ENCODE measurements around the gene TANC2. TPM values are rescaled to one million over a fixed set of nuclear protein-coding genes. Genes with fewer than 3 reads are reported as not detected.

TANC2 gene
- total and polyA plus RNA-seq, 5 donors from 2014 or later = 0.96 to 20.0 (median 1.3) TPM

DNA sequence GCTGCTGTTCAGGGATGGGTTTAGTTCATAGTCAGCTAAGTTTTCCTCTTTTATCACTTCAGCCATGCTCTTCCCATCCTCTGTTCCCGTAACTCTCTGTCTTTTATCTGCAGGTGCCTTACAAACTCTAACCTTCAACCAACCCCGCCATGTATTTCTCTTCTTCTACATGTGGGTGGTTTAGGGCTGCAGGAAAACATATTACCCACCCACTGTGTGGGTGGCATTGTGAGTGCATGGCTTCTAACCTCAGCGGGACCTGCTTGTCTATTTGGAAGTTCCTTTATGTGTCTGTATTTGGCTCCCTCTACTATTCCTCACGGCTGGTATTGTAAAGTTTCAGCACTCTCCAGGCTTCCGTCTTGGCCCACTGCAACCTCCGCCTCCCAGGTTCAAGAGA lies 39.0 kb upstream of the TANC2 start:
- Histone ChIP-seq H3K4me1 (ENCODE audit: control insufficient read depth, insufficient read depth, low read length, poor library complexity, severe bottlenecking) (no peaks in the 10 kb centered on the region), H3K27ac (ENCODE audit: insufficient read depth, low read length, poor library complexity, severe bottlenecking) (no peak overlapping the region), H3K9me3 (ENCODE audit: control insufficient read depth in 2 of 2, low read length in 2 of 2) (no peaks in the 10 kb centered on the region), H3K36me3 (ENCODE audit: control insufficient read depth, insufficient read depth, low read length) (no peaks in the 10 kb centered on the region), H3K4me3 (ENCODE audit: low read depth, low read length) (no peak overlapping the region), H3K27me3 (ENCODE audit: control insufficient read depth, insufficient read depth, low read length) (peaks cover 3% of the 10 kb centered on the region)
- no peak for ATAC-seq (ENCODE audit: low read depth in 2 of 2)
- no peak overlapping the region for H3K27ac Mint-ChIP-seq
- no peaks in the 10 kb centered on the region for H3K4me1 Mint-ChIP-seq
- H3K4me3 Mint-ChIP-seq = no peak overlapping the region
- H3K27me3 Mint-ChIP-seq = peaks cover 13% of the 10 kb centered on the region
- H3K9me3 Mint-ChIP-seq = no peaks in the 10 kb centered on the region
- no peaks in the 10 kb centered on the region for H3K36me3 Mint-ChIP-seq
- no peak for DNase-seq

GRCh38 chr17:62929320-62929719 lies 36.7 kb upstream of the TANC2 start:
- Mint-ChIP-seq H3K27me3 (peaks cover 11% of the 10 kb centered on the region), H3K27ac (no peak overlapping the region), H3K9me3 (no peaks in the 10 kb centered on the region), H3K4me1 (no peaks in the 10 kb centered on the region), H3K4me3 (no peak overlapping the region), H3K36me3 (no peaks in the 10 kb centered on the region)
- H3K36me3 ChIP-seq (ENCODE audit: control insufficient read depth, insufficient read depth, low read length) = no peaks in the 10 kb centered on the region
- no peaks in the 10 kb centered on the region for H3K4me1 ChIP-seq (ENCODE audit: control insufficient read depth, insufficient read depth, low read length, poor library complexity, severe bottlenecking)
- DNase-seq = no peak
- H3K27ac ChIP-seq (ENCODE audit: insufficient read depth, low read length, poor library complexity, severe bottlenecking) = no peak overlapping the region
- no peak overlapping the region for H3K4me3 ChIP-seq (ENCODE audit: low read depth, low read length)
- no peaks in the 10 kb centered on the region for H3K9me3 ChIP-seq (ENCODE audit: control insufficient read depth in 2 of 2, low read length in 2 of 2)
- H3K27me3 ChIP-seq (ENCODE audit: control insufficient read depth, insufficient read depth, low read length) = peaks cover 3% of the 10 kb centered on the region
- no peak for ATAC-seq (ENCODE audit: low read depth in 2 of 2)

DNA sequence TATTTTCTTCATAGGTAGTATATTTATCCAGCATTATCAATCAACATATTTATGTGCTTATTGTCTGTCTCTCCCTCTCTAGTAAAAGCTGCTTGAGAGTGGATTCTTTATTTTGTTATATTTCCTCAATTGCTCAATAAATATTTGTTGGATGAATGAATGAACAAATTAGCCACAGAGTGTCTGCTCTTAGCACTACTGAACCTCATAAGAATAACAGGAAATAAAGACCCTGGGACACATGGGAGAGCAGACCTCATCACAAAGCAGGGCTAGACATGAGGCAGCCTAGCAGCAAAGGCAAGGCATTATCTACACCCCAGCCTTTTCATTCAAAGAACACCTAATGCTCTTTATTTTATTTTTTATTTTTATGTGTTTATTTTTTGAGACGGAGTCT lies 34.9 kb upstream of the TANC2 start:
- H3K27ac ChIP-seq (ENCODE audit: insufficient read depth, low read length, poor library complexity, severe bottlenecking) = no peak overlapping the region
- no peak for DNase-seq
- H3K27me3 ChIP-seq (ENCODE audit: control insufficient read depth, insufficient read depth, low read length) = no peaks in the 10 kb centered on the region
- Mint-ChIP-seq H3K9me3 (peaks cover 0 to under 1% (median 0%) of the 10 kb centered on the region in 7 donors), H3K4me1 (no peaks in the 10 kb centered on the region), H3K27me3 (peaks cover 2% of the 10 kb centered on the region), H3K4me3 (no peak overlapping the region), H3K27ac (no peak overlapping the region), H3K36me3 (no peaks in the 10 kb centered on the region)
- H3K36me3 ChIP-seq (ENCODE audit: control insufficient read depth, insufficient read depth, low read length) = no peaks in the 10 kb centered on the region
- no peaks in the 10 kb centered on the region for H3K9me3 ChIP-seq (ENCODE audit: control insufficient read depth in 2 of 2, low read length in 2 of 2)
- no peak for ATAC-seq (ENCODE audit: low read depth in 2 of 2)
- no peak overlapping the region for H3K4me3 ChIP-seq (ENCODE audit: low read depth, low read length)
- H3K4me1 ChIP-seq (ENCODE audit: control insufficient read depth, insufficient read depth, low read length, poor library complexity, severe bottlenecking) = no peaks in the 10 kb centered on the region

DNA sequence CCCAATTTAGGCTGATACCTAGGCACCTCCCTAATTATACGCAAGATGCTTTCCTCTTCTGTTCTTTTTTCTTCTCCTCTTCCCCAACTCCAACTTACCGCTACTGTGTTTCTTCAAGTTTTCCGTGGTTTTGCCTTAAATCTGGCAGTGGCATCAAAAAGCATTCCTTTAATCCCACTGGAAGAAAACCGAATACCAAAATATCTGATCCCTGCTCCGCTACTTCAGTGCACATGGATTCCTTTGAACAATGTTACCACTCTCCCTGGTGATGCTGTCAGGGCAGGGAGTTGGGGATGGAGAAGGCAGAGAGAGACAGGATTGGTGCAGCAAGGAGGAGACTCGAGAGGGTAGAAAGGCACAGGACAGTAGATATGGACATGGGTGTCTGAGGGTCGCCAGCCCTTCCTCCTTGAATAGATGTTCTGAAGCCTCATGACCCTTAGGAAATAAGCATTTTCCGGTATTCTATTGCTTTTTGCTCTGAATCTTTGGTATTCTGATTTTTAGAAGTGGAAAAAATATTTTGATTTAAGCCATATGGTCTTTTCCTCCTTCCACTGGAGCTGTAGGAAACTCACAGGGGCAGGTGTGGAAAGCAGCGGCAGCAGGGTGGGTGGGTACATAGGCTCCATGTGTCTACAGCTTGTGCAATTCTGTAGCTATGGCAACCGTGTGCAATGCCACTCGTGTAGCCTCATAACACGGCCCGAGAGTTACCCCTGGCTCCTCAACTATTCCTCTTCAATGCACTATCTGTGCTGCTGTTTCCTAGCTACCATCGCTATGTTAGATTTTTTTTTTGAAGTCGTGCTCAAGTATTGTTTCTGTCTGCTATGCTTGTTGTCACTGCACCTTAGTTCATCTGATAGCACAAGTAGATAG lies 32.3 kb upstream of the TANC2 start:
- ATAC-seq (ENCODE audit: low read depth in 2 of 2) = no peak
- Mint-ChIP-seq H3K36me3 (no peaks in the 10 kb centered on the region), H3K9me3 (peaks cover 0 to 2% (median 0%) of the 10 kb centered on the region in 7 donors), H3K27ac (no peak overlapping the region), H3K27me3 (peaks cover 15% of the 10 kb centered on the region), H3K4me1 (no peaks in the 10 kb centered on the region), H3K4me3 (peak overlapping the region in 1 of 4 donors; percentile 21)
- Histone ChIP-seq H3K4me1 (ENCODE audit: control insufficient read depth, insufficient read depth, low read length, poor library complexity, severe bottlenecking) (no peaks in the 10 kb centered on the region), H3K36me3 (ENCODE audit: control insufficient read depth, insufficient read depth, low read length) (no peaks in the 10 kb centered on the region), H3K9me3 (ENCODE audit: control insufficient read depth in 2 of 2, low read length in 2 of 2) (no peaks in the 10 kb centered on the region), H3K27ac (ENCODE audit: insufficient read depth, low read length, poor library complexity, severe bottlenecking) (no peak overlapping the region), H3K27me3 (ENCODE audit: control insufficient read depth, insufficient read depth, low read length) (peaks cover 7% of the 10 kb centered on the region), H3K4me3 (ENCODE audit: low read depth, low read length) (no peak overlapping the region)
- no peak for DNase-seq

- H3K4me1 Mint-ChIP-seq = no peaks in the 10 kb centered on the region
- ATAC-seq (ENCODE audit: low read depth in 2 of 2) (no peak), DNase-seq (no peak)
- Histone ChIP-seq H3K27ac (ENCODE audit: insufficient read depth, low read length, poor library complexity, severe bottlenecking) (no peak overlapping the region), H3K4me1 (ENCODE audit: control insufficient read depth, insufficient read depth, low read length, poor library complexity, severe bottlenecking) (no peaks in the 10 kb centered on the region), H3K36me3 (ENCODE audit: control insufficient read depth, insufficient read depth, low read length) (no peaks in the 10 kb centered on the region), H3K27me3 (ENCODE audit: control insufficient read depth, insufficient read depth, low read length) (peaks cover 9% of the 10 kb centered on the region), H3K9me3 (ENCODE audit: control insufficient read depth in 2 of 2, low read length in 2 of 2) (no peaks in the 10 kb centered on the region), H3K4me3 (ENCODE audit: low read depth, low read length) (no peak overlapping the region)
- H3K27me3 Mint-ChIP-seq = peaks cover 15% of the 10 kb centered on the region
- H3K9me3 Mint-ChIP-seq = peaks cover 0 to 4% (median 0%) of the 10 kb centered on the region in 7 donors
- H3K4me3 Mint-ChIP-seq = no peak overlapping the region
- H3K27ac Mint-ChIP-seq = no peak overlapping the region
- H3K36me3 Mint-ChIP-seq = no peaks in the 10 kb centered on the region
Measured at GRCh38 chr17:62935098-62935497, 30.9 kb upstream of the TANC2 start.

DNA sequence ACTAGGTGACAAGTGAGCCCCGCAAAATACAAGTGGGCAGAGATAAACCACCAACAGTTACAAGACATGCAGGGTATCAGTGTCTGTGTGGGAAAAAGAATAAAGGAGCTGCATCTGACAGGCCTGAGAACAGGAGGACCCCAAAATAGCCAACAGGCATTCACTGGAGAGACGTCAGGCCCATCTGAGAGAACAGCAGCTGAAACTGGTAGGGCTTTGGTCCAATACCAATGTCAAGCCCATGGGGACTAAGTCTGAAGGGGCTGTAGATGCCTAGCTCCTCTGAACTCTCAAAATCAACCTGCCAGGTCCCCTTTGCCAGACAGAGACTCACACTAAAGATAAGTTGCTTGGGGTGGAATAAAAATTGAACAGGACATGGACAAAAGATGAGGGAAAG lies 30.5 kb upstream of the TANC2 start:
- Histone ChIP-seq H3K36me3 (ENCODE audit: control insufficient read depth, insufficient read depth, low read length) (no peaks in the 10 kb centered on the region), H3K4me3 (ENCODE audit: low read depth, low read length) (no peak overlapping the region), H3K9me3 (ENCODE audit: control insufficient read depth in 2 of 2, low read length in 2 of 2) (no peaks in the 10 kb centered on the region), H3K27ac (ENCODE audit: insufficient read depth, low read length, poor library complexity, severe bottlenecking) (no peak overlapping the region), H3K4me1 (ENCODE audit: control insufficient read depth, insufficient read depth, low read length, poor library complexity, severe bottlenecking) (no peaks in the 10 kb centered on the region), H3K27me3 (ENCODE audit: control insufficient read depth, insufficient read depth, low read length) (peaks cover 9% of the 10 kb centered on the region)
- Mint-ChIP-seq H3K36me3 (no peaks in the 10 kb centered on the region), H3K27me3 (peaks cover 15% of the 10 kb centered on the region), H3K27ac (no peak overlapping the region), H3K9me3 (peaks cover 0 to 4% (median 0%) of the 10 kb centered on the region in 7 donors), H3K4me1 (no peaks in the 10 kb centered on the region), H3K4me3 (no peak overlapping the region)
- no peak for ATAC-seq (ENCODE audit: low read depth in 2 of 2)
- DNase-seq = no peak

GRCh38 chr17:62937606-62938005 lies 28.4 kb upstream of the TANC2 start:
- H3K27ac Mint-ChIP-seq = no peak overlapping the region
- H3K27ac ChIP-seq (ENCODE audit: insufficient read depth, low read length, poor library complexity, severe bottlenecking) = no peak overlapping the region
- peaks cover 9% of the 10 kb centered on the region for H3K27me3 ChIP-seq (ENCODE audit: control insufficient read depth, insufficient read depth, low read length)

More at GRCh38 chr17:62937606-62938005, 28.4 kb upstream of the TANC2 start:
- no peaks in the 10 kb centered on the region for H3K36me3 ChIP-seq (ENCODE audit: control insufficient read depth, insufficient read depth, low read length)
- Mint-ChIP-seq H3K9me3 (peaks cover 2 to 16% (median 7%) of the 10 kb centered on the region in 7 donors), H3K27me3 (peaks cover 25% of the 10 kb centered on the region), H3K4me3 (no peak overlapping the region), H3K4me1 (no peaks in the 10 kb centered on the region), H3K36me3 (no peaks in the 10 kb centered on the region)
- ATAC-seq (ENCODE audit: low read depth in 2 of 2) (no peak), DNase-seq (no peak)
- H3K4me3 ChIP-seq (ENCODE audit: low read depth, low read length) = no peak overlapping the region
- peaks cover 10 to 11% of the 10 kb centered on the region in 2 experiments for H3K9me3 ChIP-seq (ENCODE audit: control insufficient read depth in 2 of 2, low read length in 2 of 2)
- H3K4me1 ChIP-seq (ENCODE audit: control insufficient read depth, insufficient read depth, low read length, poor library complexity, severe bottlenecking) = no peaks in the 10 kb centered on the region
